Thyroid gland (tissue), 4 donors: Measurements from ENCODE around the gene CHN2. TPM values are rescaled to one million over a fixed set of nuclear protein-coding genes. Genes with fewer than 3 reads are reported as not detected.

Experiments used
- DNase-seq, 2 donors: peaks; one replicate each; pipeline ENCODE4 v3.0.0-alpha.2; 2019
- H3K27ac ChIP-seq, 3 donors: fragments of 200-600 bp; sonication (generic); 1 replicate in 2 of 3; 2 replicates in 1 of 3; pipeline ENCODE4 v1.5.1; 2016 to 2019; ENCODE audit warnings: mild to moderate bottlenecking in 1 of 3, moderate library complexity in 1 of 3
- H3K27me3 ChIP-seq: fragments of 200-600 bp; sonication (generic); one replicate; pipeline ENCODE4 v1.5.1; 2019
- H3K36me3 ChIP-seq, 2 donors: fragments of 200-600 bp; sonication (generic); one replicate each; pipeline ENCODE4 v1.5.1; 2016 to 2019
- H3K4me1 ChIP-seq, 2 donors: fragments of 200-600 bp; sonication (generic); one replicate each; pipeline ENCODE4 v1.5.1; 2017 to 2019
- H3K4me3 ChIP-seq, 3 donors: fragments of 200-600 bp; sonication (generic); replicated peaks in 1 of 3; 1 replicate in 2 of 3; 2 replicates in 1 of 3; pipeline ENCODE4 v1.5.1; 2016; ENCODE audit warnings: mild to moderate bottlenecking in 1 of 3
- H3K9me3 ChIP-seq: fragments of 200-600 bp; sonication (generic); one replicate; pipeline ENCODE4 v1.5.1; 2017
- POLR2A ChIP-seq, 2 donors: fragments of 450-650 bp; IDR thresholded peaks; one replicate each; pipeline ENCODE4 v1.6.1; 2017; ENCODE audit warnings: antibody characterized with exemption in 2 of 2, mild to moderate bottlenecking in 2 of 2, moderate library complexity in 1 of 2
- WGBS, 2 donors: methylation state at CpG; one replicate each; pipeline ENCODE4 v1.1.5; 2017; 5-methylcytosine and 5-hydroxymethylcytosine counted together
- intact Hi-C: fragments of 100-400 bp; cut with DNase I; formaldehyde crosslinking; loops from one replicate; pipeline ENCODE4 v1.15.1; 2023
- total RNA-seq, 4 donors: library from RNA; depleted of rRNA; stranded (reverse); fragments of >200 nt; gene quantifications; one replicate each; pipeline ENCODE4 v1.2.3, GENCODE V29; 2016
- TF ChIP-seq, protein P1 (sequence below), 6 experiments: fragments of 200-600 bp in 3 of 6; fragments of 450-650 bp in 3 of 6; sonication (generic) in 3 of 6; IDR thresholded peaks; one replicate each; pipeline ENCODE4 v1.5.1; 2016 to 2019; ENCODE audit warnings: antibody characterized with exemption in 6 of 6, mild to moderate bottlenecking in 2 of 6, inconsistent platforms in 1 of 6, moderate library complexity in 1 of 6

CHN2 gene
- total RNA-seq, 4 donors from 2014 or later: 11.7 to 54.3 (median 41.4) TPM

DNA sequence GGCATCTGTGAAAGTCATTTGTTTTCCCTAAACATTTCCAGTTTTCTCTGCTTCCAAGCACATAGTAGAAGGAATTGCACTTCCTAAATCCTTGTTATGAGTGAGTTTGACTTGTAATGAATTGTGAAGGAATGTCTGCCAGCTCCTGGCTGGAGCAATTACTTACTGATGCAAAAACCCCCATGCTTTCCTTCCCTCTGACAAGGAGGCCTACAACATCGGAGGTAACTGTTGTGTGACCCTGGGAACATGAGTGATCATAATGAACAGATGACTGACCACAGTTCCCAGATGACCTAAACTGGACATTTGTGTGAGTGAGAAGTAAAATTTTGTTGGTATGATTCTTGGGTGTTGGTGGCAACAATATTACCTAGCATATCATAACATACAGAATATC is 26.9 kb upstream of the CHN2 start:
- Histone ChIP-seq H3K36me3 (no peaks in the 10 kb centered on the region), H3K27ac (no peak overlapping the region), H3K9me3 (no peaks in the 10 kb centered on the region), H3K4me1 (no peaks in the 10 kb centered on the region), H3K27me3 (no peaks in the 10 kb centered on the region), H3K4me3 (no peak overlapping the region)
- intact Hi-C loops: no loop called here
- 26 to 43% methylated on average over 1 of the region's 1 CpG for WGBS, 2 donors
- DNase-seq: peak in 1 of 2 donors; percentile 46
- TF ChIP-seq, protein P1, sequence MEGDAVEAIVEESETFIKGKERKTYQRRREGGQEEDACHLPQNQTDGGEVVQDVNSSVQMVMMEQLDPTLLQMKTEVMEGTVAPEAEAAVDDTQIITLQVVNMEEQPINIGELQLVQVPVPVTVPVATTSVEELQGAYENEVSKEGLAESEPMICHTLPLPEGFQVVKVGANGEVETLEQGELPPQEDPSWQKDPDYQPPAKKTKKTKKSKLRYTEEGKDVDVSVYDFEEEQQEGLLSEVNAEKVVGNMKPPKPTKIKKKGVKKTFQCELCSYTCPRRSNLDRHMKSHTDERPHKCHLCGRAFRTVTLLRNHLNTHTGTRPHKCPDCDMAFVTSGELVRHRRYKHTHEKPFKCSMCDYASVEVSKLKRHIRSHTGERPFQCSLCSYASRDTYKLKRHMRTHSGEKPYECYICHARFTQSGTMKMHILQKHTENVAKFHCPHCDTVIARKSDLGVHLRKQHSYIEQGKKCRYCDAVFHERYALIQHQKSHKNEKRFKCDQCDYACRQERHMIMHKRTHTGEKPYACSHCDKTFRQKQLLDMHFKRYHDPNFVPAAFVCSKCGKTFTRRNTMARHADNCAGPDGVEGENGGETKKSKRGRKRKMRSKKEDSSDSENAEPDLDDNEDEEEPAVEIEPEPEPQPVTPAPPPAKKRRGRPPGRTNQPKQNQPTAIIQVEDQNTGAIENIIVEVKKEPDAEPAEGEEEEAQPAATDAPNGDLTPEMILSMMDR (IDR thresholded peaks at IDR 0.05): no peak
- no peak for TF ChIP-seq POLR2A (IDR thresholded peaks at IDR 0.05)

DNA sequence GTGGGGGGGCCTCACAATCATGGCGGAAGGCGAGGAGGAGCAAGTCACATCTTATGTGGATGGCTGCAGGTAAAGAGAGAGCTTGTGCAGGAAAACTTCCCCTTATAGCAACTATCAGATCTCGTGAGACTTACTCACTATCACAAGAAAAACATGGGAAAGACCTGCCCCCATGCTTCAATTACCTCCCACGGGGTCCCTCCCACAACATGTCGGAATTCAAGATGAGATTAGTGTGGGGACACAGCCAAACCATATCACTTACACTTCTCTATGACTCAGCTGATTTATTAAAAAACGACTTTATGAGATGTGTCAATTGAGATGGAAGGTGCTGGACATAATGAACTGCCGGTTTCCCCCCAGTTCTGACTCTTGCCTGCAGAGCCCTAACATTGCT is 23.8 kb upstream of the CHN2 start:
- Histone ChIP-seq H3K4me1 (no peaks in the 10 kb centered on the region), H3K27ac (no peak overlapping the region), H3K9me3 (no peaks in the 10 kb centered on the region), H3K36me3 (no peaks in the 10 kb centered on the region), H3K4me3 (no peak overlapping the region), H3K27me3 (no peaks in the 10 kb centered on the region)
- DNase-seq: no peak
- intact Hi-C loops: no loop called here
- TF ChIP-seq POLR2A (IDR thresholded peaks at IDR 0.05): no peak
- TF ChIP-seq, protein P1 (IDR thresholded peaks at IDR 0.05): no peak
- WGBS, 2 donors: 91 to 92% methylated on average over 7 of the region's 7 CpGs

DNA sequence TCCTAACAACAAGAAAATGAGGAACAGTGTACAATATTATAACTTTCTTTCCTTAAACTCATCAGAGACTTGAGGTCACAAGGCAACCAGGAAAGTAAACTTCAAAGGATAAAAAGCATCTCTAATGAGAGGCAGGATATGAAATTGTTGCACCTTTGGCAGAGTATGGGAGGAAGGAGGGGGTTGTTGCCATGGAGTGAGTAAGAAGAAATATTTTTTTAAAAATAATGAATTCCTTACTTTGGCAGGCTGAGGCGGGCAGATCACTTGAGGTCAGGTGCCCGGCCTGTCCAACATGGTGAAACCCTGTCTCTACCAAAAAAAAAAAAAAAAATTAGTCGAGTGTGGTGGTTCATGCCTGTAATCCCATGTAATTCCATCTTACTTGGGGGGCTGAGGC is 21.1 kb upstream of the CHN2 start:
- Histone ChIP-seq H3K27ac (no peak overlapping the region), H3K4me3 (no peak overlapping the region)

DNA sequence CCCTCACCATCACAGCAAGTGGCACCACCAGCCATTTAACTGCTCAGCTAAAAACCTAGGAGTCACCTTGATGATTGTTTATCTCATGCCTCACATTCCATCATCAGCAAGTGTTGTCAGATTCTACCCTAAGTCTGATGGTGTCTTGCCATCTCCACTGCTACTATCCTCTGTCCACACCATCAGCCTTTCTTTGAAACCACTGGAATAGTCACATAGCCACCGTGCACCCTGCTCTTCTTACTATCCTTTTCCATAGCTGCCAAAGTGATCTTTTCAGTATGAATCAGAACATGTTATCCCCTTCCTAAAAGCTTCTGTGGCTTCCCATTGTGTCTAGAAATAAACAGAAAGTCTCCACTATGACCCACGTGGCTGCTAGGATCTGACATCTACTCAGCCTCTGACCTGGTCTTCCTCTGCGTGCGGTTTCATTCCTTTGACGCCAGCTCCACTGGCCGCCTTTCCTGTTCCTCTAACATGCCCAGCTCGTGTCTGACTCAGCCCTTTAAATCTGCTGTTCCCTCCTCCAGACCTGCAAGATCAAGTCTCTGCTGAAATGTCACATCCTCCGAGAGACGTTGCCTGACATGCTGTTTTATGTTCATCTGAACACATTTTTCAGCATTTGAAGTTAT is 16.5 kb upstream of the CHN2 start:
- Histone ChIP-seq H3K36me3 (no peaks in the 10 kb centered on the region), H3K4me1 (no peaks in the 10 kb centered on the region), H3K27me3 (no peaks in the 10 kb centered on the region), H3K27ac (no peak overlapping the region), H3K9me3 (no peaks in the 10 kb centered on the region), H3K4me3 (no peak overlapping the region)
- intact Hi-C loops: no loop called here
- WGBS, 2 donors: 78 to 82% methylated on average over 9 of the region's 9 CpGs
- peak in 1 of 2 donors; percentile 13 for DNase-seq
- TF ChIP-seq POLR2A (IDR thresholded peaks at IDR 0.05): no peak
- TF ChIP-seq, protein P1 (IDR thresholded peaks at IDR 0.05): no peak

More for the DNA sequence above, 21.1 kb upstream of the CHN2 start:
- H3K4me1 ChIP-seq: no peaks in the 10 kb centered on the region
- no peak for TF ChIP-seq POLR2A (IDR thresholded peaks at IDR 0.05)
- TF ChIP-seq, protein P1 (IDR thresholded peaks at IDR 0.05): no peak
- WGBS, 2 donors: 87 to 94% methylated on average over 3 of the region's 3 CpGs
- DNase-seq: no peak
- no peaks in the 10 kb centered on the region for H3K27me3 ChIP-seq
- intact Hi-C loops: no loop called here
- H3K36me3 ChIP-seq: no peaks in the 10 kb centered on the region
- no peaks in the 10 kb centered on the region for H3K9me3 ChIP-seq

DNA sequence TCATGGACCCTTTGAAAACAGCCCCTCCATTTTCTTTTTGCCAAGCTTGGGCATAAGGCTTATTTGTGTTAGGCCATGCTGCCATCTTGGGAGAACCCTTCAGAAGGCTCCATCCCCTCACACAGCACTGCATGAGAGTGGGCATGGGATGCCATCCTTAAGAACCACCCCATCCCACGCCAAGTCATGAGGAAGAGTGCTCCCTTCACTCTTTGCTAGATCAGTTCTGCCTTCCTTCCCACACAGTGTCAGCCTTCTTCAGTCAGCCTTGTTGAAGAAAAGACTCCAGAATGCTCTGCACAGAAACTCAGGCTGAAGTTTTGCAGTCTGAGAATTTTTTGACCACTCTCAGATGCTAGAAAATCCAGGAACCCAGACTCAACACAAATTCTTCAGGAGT is 15.5 kb upstream of the CHN2 start:
- no peaks in the 10 kb centered on the region for H3K4me1 ChIP-seq
- no peaks in the 10 kb centered on the region for H3K27me3 ChIP-seq
- no peak overlapping the region for H3K27ac ChIP-seq
- 60 to 86% methylated on average over 1 of the region's 1 CpG for WGBS, 2 donors
- DNase-seq: no peak
- H3K36me3 ChIP-seq: no peaks in the 10 kb centered on the region
- no peaks in the 10 kb centered on the region for H3K9me3 ChIP-seq
- no peak overlapping the region for H3K4me3 ChIP-seq
- intact Hi-C loops: no loop called here
- TF ChIP-seq POLR2A (IDR thresholded peaks at IDR 0.05): no peak
- TF ChIP-seq, protein P1 (IDR thresholded peaks at IDR 0.05): no peak
